ENCODE measurements around the gene ODAM. TPM values are rescaled to one million over a fixed set of nuclear protein-coding genes. Genes with fewer than 3 reads are reported as not detected.

Gene ODAM
- total and polyA plus RNA-seq, 9 donors: 0.34 TPM; not detected in 8

DNA sequence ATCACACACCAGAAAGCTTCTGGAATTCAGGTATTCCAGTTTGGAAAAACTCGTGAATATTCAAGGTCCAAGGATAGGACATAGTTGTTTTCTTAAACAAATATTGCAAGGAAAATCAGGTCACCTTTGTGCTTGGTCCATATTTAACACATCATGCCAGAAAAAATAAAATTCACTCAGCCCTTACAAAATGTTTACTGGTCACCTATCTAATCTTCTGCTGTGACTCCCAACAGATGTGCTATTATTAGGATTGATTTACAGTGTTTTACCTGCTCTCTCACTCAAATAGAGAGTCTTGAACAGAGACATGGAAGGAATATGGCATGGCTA lies 56.4 kb downstream of the ODAM start:
- WGBS (ENCODE audit: insufficient coverage): no CpG with 5 or more reads among the region's 1 CpG
- no peak overlapping the region for H3K4me3 ChIP-seq (ENCODE audit: low read length)
- no peaks in the 10 kb centered on the region for H3K4me1 ChIP-seq (ENCODE audit: control insufficient read depth, insufficient read depth, low read length)
- H3K27me3 ChIP-seq (ENCODE audit: control insufficient read depth, insufficient read depth, low read length): no peaks in the 10 kb centered on the region
- no peaks in the 10 kb centered on the region for H3K9me3 ChIP-seq (replicated peaks; ENCODE audit: control insufficient read depth, low read depth, low read length)
- H3K27ac ChIP-seq (ENCODE audit: low read length): no peak overlapping the region
- H3K36me3 ChIP-seq (ENCODE audit: control insufficient read depth, insufficient read depth, low read length): no peaks in the 10 kb centered on the region
- DNase-seq: no peak

Other genes with a start within 250 kb of the ODAM start
- not detected for gene CSN2, start 230.0 kb upstream of the ODAM start, total RNA-seq
- not detected for gene CSN2, start 230.0 kb upstream of the ODAM start, polyA plus RNA-seq (ENCODE audit: insufficient read depth in 1 of 8, insufficient read length in 8 of 8, low replicate concordance in 1 of 8)
- not detected for gene STATH, start 199.8 kb upstream of the ODAM start, total RNA-seq
- not detected for gene STATH, start 199.8 kb upstream of the ODAM start, polyA plus RNA-seq (ENCODE audit: insufficient read depth in 1 of 8, insufficient read length in 8 of 8, low replicate concordance in 1 of 8)
- not detected for gene HTN3, start 167.3 kb upstream of the ODAM start, total RNA-seq
- not detected for gene HTN3, start 167.3 kb upstream of the ODAM start, polyA plus RNA-seq (ENCODE audit: insufficient read depth in 1 of 8, insufficient read length in 8 of 8, low replicate concordance in 1 of 8)
- gene HTN1, start 145.3 kb upstream of the ODAM start, total RNA-seq: not detected
- gene HTN1, start 145.3 kb upstream of the ODAM start, polyA plus RNA-seq (ENCODE audit: insufficient read depth in 1 of 8, insufficient read length in 8 of 8, low replicate concordance in 1 of 8): under 1 TPM in 1 of 8 donors, not detected in 7; 0.16 TPM
- not detected for gene PRR27, start 41.5 kb upstream of the ODAM start, total RNA-seq
- gene PRR27, start 41.5 kb upstream of the ODAM start, polyA plus RNA-seq (ENCODE audit: insufficient read depth in 1 of 8, insufficient read length in 8 of 8, low replicate concordance in 1 of 8): under 1 TPM in 2 of 8 donors, not detected in 6; 0.04 to 0.06 TPM
- 0.13 TPM for gene FDCSP, start 30.4 kb downstream of the ODAM start, total RNA-seq
- gene FDCSP, start 30.4 kb downstream of the ODAM start, polyA plus RNA-seq (ENCODE audit: insufficient read depth in 1 of 8, insufficient read length in 8 of 8, low replicate concordance in 1 of 8): under 1 TPM in 3 of 8 donors, not detected in 5; 0.29 to 0.71 (median 0.48) TPM
- not detected for gene CSN3, start 46.9 kb downstream of the ODAM start, total RNA-seq
- gene CSN3, start 46.9 kb downstream of the ODAM start, polyA plus RNA-seq (ENCODE audit: insufficient read depth in 1 of 8, insufficient read length in 8 of 8, low replicate concordance in 1 of 8): not detected
- not detected for gene CABS1, start 139.3 kb downstream of the ODAM start, total RNA-seq
- under 1 TPM in 1 of 8 donors, not detected in 7; 0.53 TPM for gene CABS1, start 139.3 kb downstream of the ODAM start, polyA plus RNA-seq (ENCODE audit: insufficient read depth in 1 of 8, insufficient read length in 8 of 8, low replicate concordance in 1 of 8)
- not detected for gene SMR3A, start 165.0 kb downstream of the ODAM start, total RNA-seq
- not detected for gene SMR3A, start 165.0 kb downstream of the ODAM start, polyA plus RNA-seq (ENCODE audit: insufficient read depth in 1 of 8, insufficient read length in 8 of 8, low replicate concordance in 1 of 8)
- not detected for gene SMR3B, start 187.4 kb downstream of the ODAM start, total RNA-seq
- under 1 TPM in 1 of 8 donors, not detected in 7; 0.20 TPM for gene SMR3B, start 187.4 kb downstream of the ODAM start, polyA plus RNA-seq (ENCODE audit: insufficient read depth in 1 of 8, insufficient read length in 8 of 8, low replicate concordance in 1 of 8)
- not detected for gene OPRPN, start 202.2 kb downstream of the ODAM start, total RNA-seq
- not detected for gene OPRPN, start 202.2 kb downstream of the ODAM start, polyA plus RNA-seq (ENCODE audit: insufficient read depth in 1 of 8, insufficient read length in 8 of 8, low replicate concordance in 1 of 8)

All from muscle of leg (tissue), 11 donors.